ENCODE data around the gene RAB33A. TPM values are rescaled to one million over a fixed set of nuclear protein-coding genes. Genes with fewer than 3 reads are reported as not detected.
A peak's percentile ranks its signal among the peaks of the same experiment; 100 is the strongest.

RAB33A gene
- total and polyA plus RNA-seq, 9 of the 15 experiments (the other 6 are each of a cell fraction or from before 2014, with no cell fraction given): 0.04 to 0.20 (median 0.06) TPM; not detected in 4

DNA sequence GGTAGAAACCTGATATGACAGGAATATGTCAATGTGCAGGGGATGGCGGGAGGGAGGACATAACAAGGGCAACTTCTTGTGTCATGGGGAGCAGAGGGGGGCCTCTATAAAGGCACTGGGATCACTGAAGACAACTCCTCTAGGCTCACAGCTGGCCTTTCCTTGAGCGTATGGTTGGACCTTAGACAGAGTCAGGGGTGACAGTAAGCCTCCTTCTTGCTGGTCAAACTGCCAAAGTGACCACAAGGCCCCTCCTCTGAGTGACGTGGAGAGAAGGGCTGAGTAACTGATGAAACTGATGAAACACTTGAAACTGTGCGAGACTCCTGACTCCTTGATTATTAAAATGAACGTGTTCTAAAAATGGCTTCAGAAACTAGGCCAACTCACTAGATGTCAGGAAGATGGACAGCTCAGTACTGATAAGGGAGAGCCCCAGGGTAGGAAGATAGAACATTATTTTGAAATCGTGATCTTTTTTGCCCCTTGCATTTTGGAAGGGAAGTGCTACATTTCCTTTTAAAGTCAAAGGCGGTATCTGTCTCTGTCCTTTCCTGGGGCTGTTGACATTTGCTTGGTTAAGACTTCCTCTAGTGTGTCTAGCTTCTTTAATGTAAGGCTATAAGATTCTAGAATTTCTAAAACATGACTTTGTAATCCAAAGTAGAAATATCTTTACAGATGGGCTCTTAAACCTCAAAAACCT, 1.6 kb downstream of the RAB33A start (continued):
- TF ChIP-seq, protein P1, sequence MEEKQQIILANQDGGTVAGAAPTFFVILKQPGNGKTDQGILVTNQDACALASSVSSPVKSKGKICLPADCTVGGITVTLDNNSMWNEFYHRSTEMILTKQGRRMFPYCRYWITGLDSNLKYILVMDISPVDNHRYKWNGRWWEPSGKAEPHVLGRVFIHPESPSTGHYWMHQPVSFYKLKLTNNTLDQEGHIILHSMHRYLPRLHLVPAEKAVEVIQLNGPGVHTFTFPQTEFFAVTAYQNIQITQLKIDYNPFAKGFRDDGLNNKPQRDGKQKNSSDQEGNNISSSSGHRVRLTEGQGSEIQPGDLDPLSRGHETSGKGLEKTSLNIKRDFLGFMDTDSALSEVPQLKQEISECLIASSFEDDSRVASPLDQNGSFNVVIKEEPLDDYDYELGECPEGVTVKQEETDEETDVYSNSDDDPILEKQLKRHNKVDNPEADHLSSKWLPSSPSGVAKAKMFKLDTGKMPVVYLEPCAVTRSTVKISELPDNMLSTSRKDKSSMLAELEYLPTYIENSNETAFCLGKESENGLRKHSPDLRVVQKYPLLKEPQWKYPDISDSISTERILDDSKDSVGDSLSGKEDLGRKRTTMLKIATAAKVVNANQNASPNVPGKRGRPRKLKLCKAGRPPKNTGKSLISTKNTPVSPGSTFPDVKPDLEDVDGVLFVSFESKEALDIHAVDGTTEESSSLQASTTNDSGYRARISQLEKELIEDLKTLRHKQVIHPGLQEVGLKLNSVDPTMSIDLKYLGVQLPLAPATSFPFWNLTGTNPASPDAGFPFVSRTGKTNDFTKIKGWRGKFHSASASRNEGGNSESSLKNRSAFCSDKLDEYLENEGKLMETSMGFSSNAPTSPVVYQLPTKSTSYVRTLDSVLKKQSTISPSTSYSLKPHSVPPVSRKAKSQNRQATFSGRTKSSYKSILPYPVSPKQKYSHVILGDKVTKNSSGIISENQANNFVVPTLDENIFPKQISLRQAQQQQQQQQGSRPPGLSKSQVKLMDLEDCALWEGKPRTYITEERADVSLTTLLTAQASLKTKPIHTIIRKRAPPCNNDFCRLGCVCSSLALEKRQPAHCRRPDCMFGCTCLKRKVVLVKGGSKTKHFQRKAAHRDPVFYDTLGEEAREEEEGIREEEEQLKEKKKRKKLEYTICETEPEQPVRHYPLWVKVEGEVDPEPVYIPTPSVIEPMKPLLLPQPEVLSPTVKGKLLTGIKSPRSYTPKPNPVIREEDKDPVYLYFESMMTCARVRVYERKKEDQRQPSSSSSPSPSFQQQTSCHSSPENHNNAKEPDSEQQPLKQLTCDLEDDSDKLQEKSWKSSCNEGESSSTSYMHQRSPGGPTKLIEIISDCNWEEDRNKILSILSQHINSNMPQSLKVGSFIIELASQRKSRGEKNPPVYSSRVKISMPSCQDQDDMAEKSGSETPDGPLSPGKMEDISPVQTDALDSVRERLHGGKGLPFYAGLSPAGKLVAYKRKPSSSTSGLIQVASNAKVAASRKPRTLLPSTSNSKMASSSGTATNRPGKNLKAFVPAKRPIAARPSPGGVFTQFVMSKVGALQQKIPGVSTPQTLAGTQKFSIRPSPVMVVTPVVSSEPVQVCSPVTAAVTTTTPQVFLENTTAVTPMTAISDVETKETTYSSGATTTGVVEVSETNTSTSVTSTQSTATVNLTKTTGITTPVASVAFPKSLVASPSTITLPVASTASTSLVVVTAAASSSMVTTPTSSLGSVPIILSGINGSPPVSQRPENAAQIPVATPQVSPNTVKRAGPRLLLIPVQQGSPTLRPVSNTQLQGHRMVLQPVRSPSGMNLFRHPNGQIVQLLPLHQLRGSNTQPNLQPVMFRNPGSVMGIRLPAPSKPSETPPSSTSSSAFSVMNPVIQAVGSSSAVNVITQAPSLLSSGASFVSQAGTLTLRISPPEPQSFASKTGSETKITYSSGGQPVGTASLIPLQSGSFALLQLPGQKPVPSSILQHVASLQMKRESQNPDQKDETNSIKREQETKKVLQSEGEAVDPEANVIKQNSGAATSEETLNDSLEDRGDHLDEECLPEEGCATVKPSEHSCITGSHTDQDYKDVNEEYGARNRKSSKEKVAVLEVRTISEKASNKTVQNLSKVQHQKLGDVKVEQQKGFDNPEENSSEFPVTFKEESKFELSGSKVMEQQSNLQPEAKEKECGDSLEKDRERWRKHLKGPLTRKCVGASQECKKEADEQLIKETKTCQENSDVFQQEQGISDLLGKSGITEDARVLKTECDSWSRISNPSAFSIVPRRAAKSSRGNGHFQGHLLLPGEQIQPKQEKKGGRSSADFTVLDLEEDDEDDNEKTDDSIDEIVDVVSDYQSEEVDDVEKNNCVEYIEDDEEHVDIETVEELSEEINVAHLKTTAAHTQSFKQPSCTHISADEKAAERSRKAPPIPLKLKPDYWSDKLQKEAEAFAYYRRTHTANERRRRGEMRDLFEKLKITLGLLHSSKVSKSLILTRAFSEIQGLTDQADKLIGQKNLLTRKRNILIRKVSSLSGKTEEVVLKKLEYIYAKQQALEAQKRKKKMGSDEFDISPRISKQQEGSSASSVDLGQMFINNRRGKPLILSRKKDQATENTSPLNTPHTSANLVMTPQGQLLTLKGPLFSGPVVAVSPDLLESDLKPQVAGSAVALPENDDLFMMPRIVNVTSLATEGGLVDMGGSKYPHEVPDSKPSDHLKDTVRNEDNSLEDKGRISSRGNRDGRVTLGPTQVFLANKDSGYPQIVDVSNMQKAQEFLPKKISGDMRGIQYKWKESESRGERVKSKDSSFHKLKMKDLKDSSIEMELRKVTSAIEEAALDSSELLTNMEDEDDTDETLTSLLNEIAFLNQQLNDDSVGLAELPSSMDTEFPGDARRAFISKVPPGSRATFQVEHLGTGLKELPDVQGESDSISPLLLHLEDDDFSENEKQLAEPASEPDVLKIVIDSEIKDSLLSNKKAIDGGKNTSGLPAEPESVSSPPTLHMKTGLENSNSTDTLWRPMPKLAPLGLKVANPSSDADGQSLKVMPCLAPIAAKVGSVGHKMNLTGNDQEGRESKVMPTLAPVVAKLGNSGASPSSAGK (IDR thresholded peaks at IDR 0.05): no peak
- TF ChIP-seq HDAC3 (IDR thresholded peaks at IDR 0.05; ENCODE audit: borderline replicate concordance, partially characterized antibody) (peak; percentile 69), BRF1 (IDR thresholded peaks at IDR 0.05; ENCODE audit: borderline replicate concordance, extremely low read depth, insufficient read length) (no peak), RBM14 (IDR thresholded peaks at IDR 0.05; ENCODE audit: borderline replicate concordance, insufficient read depth, low read depth, low read length) (no peak), NBN (IDR thresholded peaks at IDR 0.05; ENCODE audit: low read depth) (peak; percentile 53), POLR2A (conservative IDR thresholded peaks at IDR 0.05) (peak; percentile 61), ZNF668 (CRISPR knock-in tag; IDR thresholded peaks at IDR 0.05) (no peak), U2AF1 (optimal IDR thresholded peaks at IDR 0.05; ENCODE audit: low read depth, low read length) (no peak), SRSF3 (IDR thresholded peaks at IDR 0.05; ENCODE audit: insufficient read depth, low read length) (no peak), TEAD2 (tag; IDR thresholded peaks at IDR 0.05) (no peak), ZNF586 (CRISPR knock-in tag; conservative IDR thresholded peaks at IDR 0.05) (no peak), NFATC3 (IDR thresholded peaks at IDR 0.05) (no peak), NCOA1 (IDR thresholded peaks at IDR 0.05; ENCODE audit: low read depth) (0 out of 2 replicates have a peak, but pooled peaks have one; percentile 24), TCF7L2 (IDR thresholded peaks at IDR 0.05; ENCODE audit: low read depth, low read length) (no peak), NR4A1 (CRISPR knock-in tag; IDR thresholded peaks at IDR 0.05) (no peak), NR4A1 (tag; IDR thresholded peaks at IDR 0.05) (no peak), BHLHE40 (IDR thresholded peaks at IDR 0.05; ENCODE audit: low read length) (no peak)
- TF ChIP-seq, protein P2, sequence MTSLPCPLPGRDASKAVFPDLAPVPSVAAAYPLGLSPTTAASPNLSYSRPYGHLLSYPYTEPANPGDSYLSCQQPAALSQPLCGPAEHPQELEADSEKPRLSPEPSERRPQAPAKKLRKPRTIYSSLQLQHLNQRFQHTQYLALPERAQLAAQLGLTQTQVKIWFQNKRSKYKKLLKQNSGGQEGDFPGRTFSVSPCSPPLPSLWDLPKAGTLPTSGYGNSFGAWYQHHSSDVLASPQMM (CRISPR knock-in tag; IDR thresholded peaks at IDR 0.05): no peak

Data from K562 (cell line).